ENCODE data around the gene PCDH9. TPM values are rescaled to one million over a fixed set of nuclear protein-coding genes. Genes with fewer than 3 reads are reported as not detected.

Gene PCDH9
- total RNA-seq, 1 experiment from 2014 or later: 5.8 TPM

DNA sequence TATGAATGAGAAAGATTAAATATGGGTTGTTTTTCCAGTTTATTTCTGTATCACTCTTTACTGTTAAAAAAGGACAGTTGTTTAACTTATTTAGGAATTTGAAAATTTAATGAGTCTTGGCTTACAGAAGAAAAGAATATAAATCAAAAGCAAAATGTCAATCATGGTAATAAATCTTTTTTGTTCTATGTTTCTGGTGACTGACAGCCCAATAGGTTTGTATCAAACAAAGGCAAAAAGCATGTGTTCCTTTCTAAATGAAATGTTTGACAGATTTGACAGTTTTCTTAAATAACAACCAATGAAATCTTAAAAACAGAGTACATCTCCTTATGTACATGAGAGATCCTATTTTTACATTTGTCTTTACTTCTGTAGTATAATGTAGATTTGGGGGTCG, 11.0 kb downstream of the PCDH9 start:
- no peak for DNase-seq (ENCODE audit: low spot score)
- no peaks in the 10 kb centered on the region for H3K9me3 ChIP-seq (ENCODE audit: low read depth, low read length, poor library complexity, severe bottlenecking)

DNA sequence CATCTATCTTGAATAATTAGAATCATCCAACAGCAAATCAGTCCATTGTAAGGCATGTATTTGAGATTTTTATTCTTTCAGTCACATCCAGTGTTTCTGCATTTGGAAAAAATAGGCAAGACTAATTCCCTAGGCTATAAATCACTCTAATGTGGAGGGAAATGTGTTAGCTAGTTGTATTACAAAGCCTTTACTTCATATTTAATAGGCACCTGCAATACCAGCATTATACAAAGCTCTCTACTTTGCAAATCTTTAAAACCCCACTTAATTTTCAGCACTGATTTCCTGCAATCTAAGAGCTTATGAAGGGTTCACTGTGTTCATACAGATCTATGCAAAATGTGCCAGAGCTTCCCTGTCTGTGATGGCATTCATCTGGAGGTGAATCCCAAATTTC, 12.3 kb downstream of the PCDH9 start:
- Histone ChIP-seq H3K27me3 (replicated peaks; ENCODE audit: insufficient read depth, low read depth, low read length, poor library complexity) (no peaks in the 10 kb centered on the region), H3K36me3 (ENCODE audit: insufficient read depth, low read length, poor library complexity, severe bottlenecking) (no peaks in the 10 kb centered on the region), H3K4me3 (ENCODE audit: low read depth, low read length, poor library complexity, severe bottlenecking) (no peak overlapping the region), H3K4me1 (ENCODE audit: insufficient read depth, low read length, poor library complexity, severe bottlenecking) (peaks cover 3% of the 10 kb centered on the region), H3K27ac (ENCODE audit: low read depth, low read length, poor library complexity, severe bottlenecking) (no peak overlapping the region), H3K9me3 (ENCODE audit: low read depth, low read length, poor library complexity, severe bottlenecking) (no peaks in the 10 kb centered on the region)
- no peak for TF ChIP-seq EZH2 (IDR thresholded peaks at IDR 0.05; ENCODE audit: borderline replicate concordance, low read depth, low read length, poor library complexity, severe bottlenecking)
- TF ChIP-seq, protein P1, sequence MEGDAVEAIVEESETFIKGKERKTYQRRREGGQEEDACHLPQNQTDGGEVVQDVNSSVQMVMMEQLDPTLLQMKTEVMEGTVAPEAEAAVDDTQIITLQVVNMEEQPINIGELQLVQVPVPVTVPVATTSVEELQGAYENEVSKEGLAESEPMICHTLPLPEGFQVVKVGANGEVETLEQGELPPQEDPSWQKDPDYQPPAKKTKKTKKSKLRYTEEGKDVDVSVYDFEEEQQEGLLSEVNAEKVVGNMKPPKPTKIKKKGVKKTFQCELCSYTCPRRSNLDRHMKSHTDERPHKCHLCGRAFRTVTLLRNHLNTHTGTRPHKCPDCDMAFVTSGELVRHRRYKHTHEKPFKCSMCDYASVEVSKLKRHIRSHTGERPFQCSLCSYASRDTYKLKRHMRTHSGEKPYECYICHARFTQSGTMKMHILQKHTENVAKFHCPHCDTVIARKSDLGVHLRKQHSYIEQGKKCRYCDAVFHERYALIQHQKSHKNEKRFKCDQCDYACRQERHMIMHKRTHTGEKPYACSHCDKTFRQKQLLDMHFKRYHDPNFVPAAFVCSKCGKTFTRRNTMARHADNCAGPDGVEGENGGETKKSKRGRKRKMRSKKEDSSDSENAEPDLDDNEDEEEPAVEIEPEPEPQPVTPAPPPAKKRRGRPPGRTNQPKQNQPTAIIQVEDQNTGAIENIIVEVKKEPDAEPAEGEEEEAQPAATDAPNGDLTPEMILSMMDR (conservative IDR thresholded peaks at IDR 0.05; ENCODE audit: low read depth, low read length): no peak
- POLR2A ChIA-PET (ENCODE audit: low non-redundant PET): no interaction called here
- DNase-seq (ENCODE audit: low spot score): no peak
- CTCF ChIA-PET: no interaction called here
- intact Hi-C loops (cut with micrococcal nuclease; ENCODE audit: unreplicated experiment): no loop called here
- no TSS peak for BruUV-seq (replicated peaks)

More for the DNA sequence above, 11.0 kb downstream of the PCDH9 start:
- Histone ChIP-seq H3K27ac (ENCODE audit: low read depth, low read length, poor library complexity, severe bottlenecking) (no peak overlapping the region), H3K27me3 (replicated peaks; ENCODE audit: insufficient read depth, low read depth, low read length, poor library complexity) (no peaks in the 10 kb centered on the region), H3K36me3 (ENCODE audit: insufficient read depth, low read length, poor library complexity, severe bottlenecking) (no peaks in the 10 kb centered on the region), H3K4me1 (ENCODE audit: insufficient read depth, low read length, poor library complexity, severe bottlenecking) (peaks cover 3% of the 10 kb centered on the region), H3K4me3 (ENCODE audit: low read depth, low read length, poor library complexity, severe bottlenecking) (no peak overlapping the region)
- POLR2A ChIA-PET (ENCODE audit: low non-redundant PET): no interaction called here
- CTCF ChIA-PET: no interaction called here
- intact Hi-C loops (cut with micrococcal nuclease; ENCODE audit: unreplicated experiment): no loop called here
- BruUV-seq (replicated peaks): no TSS peak
- no peak for TF ChIP-seq EZH2 (IDR thresholded peaks at IDR 0.05; ENCODE audit: borderline replicate concordance, low read depth, low read length, poor library complexity, severe bottlenecking)
- TF ChIP-seq, protein P1 (conservative IDR thresholded peaks at IDR 0.05; ENCODE audit: low read depth, low read length): no peak

DNA sequence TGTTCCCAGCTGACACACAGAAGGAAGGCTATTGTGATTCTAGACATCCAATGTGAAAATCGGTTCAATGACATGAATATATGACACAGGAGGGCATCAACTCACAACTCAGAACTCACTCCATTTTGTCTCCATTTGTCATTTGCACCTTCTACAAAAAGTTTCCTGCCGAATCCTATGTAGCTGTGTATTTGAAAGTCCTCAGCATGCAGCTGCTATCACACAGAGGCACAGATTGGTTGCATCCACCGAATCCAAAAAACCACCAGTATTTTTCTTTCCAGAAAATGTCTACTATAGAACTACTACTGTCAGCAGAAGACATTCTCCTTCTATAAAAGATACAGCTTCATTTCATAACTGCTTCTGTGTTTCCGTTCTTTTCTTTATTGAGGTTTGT, 13.3 kb downstream of the PCDH9 start:
- no peak for DNase-seq (ENCODE audit: low spot score)
- Histone ChIP-seq H3K4me3 (ENCODE audit: low read depth, low read length, poor library complexity, severe bottlenecking) (no peak overlapping the region), H3K4me1 (ENCODE audit: insufficient read depth, low read length, poor library complexity, severe bottlenecking) (peaks cover 3% of the 10 kb centered on the region), H3K36me3 (ENCODE audit: insufficient read depth, low read length, poor library complexity, severe bottlenecking) (no peaks in the 10 kb centered on the region), H3K27ac (ENCODE audit: low read depth, low read length, poor library complexity, severe bottlenecking) (no peak overlapping the region), H3K27me3 (replicated peaks; ENCODE audit: insufficient read depth, low read depth, low read length, poor library complexity) (no peaks in the 10 kb centered on the region), H3K9me3 (ENCODE audit: low read depth, low read length, poor library complexity, severe bottlenecking) (no peaks in the 10 kb centered on the region)
- TF ChIP-seq, protein P1 (conservative IDR thresholded peaks at IDR 0.05; ENCODE audit: low read depth, low read length): no peak
- no peak for TF ChIP-seq EZH2 (IDR thresholded peaks at IDR 0.05; ENCODE audit: borderline replicate concordance, low read depth, low read length, poor library complexity, severe bottlenecking)
- no TSS peak for BruUV-seq (replicated peaks)
- intact Hi-C loops (cut with micrococcal nuclease; ENCODE audit: unreplicated experiment): no loop called here
- POLR2A ChIA-PET (ENCODE audit: low non-redundant PET): no interaction called here
- CTCF ChIA-PET: no interaction called here

All from A673 (cell line).